Measurements from ENCODE around the gene CASD1.

GRCh38 chr7:94472608-94473007 is 37.0 kb upstream of the CASD1 start:
- TF ChIP-seq CTCF (IDR thresholded peaks at IDR 0.05; ENCODE audit: low read length): no peak
- no peak for TF ChIP-seq EZH2 (optimal IDR thresholded peaks at IDR 0.05; ENCODE audit: low read depth, low read length)

Data from MM.1S (cell line).